NT2/D1 (cell line): ENCODE data around the gene TACC3.

Experiments used
- SUZ12 ChIP-seq: IDR thresholded peaks from 2 replicates; pipeline ENCODE4 v1.6.1; 2011; ENCODE audit not compliant: insufficient read length, insufficient read depth; ENCODE audit errors: extremely low read depth
- YY1 ChIP-seq: IDR thresholded peaks from 2 replicates; pipeline ENCODE4 v1.6.1; 2011; ENCODE audit not compliant: insufficient read length, insufficient read depth
- ZNF274 ChIP-seq: IDR thresholded peaks from 2 replicates; pipeline ENCODE4 v1.6.1; 2011; ENCODE audit warnings: mild to moderate bottlenecking, low read depth, low read length

DNA sequence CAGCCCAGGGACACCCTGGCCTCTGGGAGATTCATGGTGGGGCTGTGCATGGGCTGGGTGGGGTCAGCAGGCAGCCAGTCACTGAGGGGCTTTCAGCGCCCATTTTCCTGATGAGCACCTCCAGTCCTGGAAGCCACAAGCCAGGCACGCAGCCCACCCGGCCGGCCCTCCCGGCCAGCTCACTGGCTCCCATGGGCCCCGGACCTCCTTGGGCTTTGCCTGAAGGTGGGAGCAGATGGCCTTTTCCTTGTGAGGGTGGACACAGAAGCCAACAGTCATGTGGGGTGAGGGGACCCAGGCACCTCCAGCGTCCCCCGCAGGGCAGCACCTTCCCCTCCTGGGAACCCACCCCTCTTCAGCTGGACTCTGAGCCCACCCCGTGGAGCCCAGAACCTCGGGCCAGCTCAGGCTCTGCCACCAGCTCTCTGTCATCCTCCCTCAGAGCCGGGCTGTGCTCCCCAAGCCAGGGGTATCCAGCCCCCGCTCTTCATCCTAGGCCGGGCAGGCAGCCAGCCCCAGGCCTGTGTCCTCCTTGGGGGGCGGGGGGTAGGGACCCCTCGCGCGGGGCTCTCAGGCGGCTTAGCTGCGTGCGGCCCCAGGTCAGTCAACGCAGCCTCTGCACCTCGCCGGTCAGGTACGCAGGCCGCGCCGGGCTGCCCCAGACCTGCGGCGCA, 71.0 kb downstream of the TACC3 start:
- TF ChIP-seq SUZ12 (no peak), YY1 (no peak), ZNF274 (no peak)
